GM21390 (cell line): ENCODE results near the gene NFE2.

Source experiments
- ATAC-seq: cut with Tn5 transposase; IDR thresholded peaks from one replicate; pipeline ENCODE4 v1.9.1; 2021; ENCODE audit not compliant: unreplicated experiment

The NFE2 gene

DNA sequence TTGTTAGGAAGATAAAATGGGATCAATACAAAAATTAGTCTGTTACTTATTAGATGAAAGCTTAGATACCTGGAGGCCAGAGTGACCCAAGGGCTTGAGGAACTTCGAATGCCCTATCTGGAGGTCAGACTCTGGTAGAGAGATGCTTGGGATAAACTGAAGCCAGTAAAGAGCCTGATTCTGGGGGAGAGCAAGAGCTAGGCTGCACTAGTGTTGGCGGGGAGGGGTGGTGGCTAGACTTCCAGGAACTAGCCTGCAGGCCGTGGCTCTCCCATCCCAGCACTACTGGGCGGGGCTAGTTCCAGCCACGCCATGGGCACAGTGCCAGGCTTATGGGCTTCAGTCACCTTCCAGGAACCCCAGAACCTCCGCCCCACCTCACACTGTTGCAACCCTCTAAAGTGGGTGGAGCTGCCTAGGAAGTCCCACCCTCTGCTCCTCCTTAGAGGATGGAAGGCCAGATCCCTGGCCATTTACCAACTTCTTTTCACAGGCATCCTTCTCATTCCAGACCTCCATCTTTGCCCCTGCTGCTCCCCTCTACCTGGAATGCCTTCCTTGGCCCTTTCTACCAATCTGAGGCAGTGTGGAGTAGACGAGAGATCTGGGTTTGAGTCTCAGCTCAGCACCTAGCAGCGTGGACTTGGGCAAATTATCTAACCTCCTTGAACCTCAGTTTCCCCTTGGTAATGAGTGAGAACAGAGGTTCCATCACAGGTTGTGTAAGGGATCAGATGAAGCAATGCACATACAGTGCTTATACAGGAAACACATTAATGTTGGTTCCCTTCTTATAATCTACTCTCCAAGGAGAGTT is 6.3 kb upstream of the NFE2 start:
- no peak for ATAC-seq

DNA sequence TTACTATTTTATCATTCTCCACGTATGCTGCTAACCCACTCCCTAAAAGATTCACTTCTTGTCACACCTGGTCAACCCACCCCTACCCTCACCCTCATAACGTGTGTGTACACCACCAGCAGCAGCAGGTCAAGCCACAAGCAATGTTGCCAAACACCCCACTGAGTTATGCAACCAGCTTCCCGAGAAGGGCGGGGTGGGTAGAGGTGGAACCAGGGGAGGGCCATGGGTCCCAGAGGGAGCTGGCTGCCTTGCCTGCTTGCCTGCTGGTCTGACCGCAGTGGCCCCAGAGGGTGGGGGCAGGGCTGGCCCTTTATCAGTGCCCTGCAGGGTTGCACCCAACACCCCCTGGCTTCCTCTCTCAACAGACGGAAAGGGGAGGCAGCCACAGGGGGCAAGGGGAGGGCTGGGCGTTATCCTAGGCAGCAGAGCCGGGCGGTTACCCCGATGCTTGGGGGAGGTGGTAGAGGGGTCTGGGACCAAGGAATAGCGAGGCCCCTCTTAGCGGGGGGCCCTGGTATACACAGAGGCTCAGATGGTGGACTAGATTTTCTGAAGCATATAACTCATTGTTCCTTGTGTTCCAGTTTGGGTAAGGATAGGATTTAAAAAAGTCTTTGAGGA is 3.5 kb upstream of the NFE2 start:
- ATAC-seq: no peak

DNA sequence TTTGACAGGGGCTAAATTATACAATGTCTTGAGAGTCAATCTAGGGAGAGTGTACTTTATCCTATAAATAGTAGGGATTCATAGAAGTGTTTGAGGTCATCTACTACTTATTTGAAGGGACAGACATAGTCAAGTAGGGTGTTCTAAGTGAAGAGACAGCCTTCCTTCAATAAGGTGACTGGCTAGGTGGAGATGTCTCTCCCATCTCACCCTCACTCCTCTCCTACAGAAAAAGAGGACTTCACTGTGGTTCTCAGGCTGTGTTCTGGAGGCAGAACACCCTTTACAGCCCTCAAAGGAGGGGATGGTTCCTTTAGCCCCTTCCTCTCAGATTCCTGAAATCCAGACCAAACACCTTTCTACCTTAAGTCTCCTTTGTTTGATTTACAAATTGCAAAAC is 2.8 kb upstream of the NFE2 start:
- no peak for ATAC-seq

DNA sequence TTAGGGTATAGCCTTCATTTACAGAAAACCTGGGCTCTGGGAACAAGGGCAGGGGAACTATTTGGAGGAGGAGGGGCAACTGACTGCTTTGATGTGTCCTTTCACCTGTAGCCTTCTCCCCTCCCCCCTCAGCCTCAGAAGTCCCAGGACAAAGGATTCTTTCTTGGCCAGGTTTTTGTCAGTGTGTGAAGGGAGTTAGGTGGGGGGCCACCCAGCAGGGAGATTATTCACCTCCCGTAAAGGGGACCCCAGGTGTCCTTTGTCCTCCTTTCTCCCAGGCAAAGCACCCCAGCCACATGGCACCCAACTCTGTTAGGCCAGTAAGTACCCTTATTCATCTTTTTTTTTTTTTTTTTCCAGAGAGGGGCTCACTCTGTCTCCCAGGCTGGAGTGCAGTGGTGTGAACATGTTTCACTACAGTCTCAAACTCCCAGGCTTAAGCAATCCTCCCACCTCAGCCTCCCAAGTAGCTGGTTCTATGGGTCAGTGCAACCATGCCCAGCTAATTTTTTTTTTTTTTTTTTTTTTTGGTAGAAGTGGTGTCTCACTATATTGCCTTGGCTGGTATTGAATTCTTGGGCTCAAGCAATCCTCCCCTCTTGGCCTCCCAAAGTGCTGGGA is 723 bp upstream of the NFE2 start:
- no peak for ATAC-seq

DNA sequence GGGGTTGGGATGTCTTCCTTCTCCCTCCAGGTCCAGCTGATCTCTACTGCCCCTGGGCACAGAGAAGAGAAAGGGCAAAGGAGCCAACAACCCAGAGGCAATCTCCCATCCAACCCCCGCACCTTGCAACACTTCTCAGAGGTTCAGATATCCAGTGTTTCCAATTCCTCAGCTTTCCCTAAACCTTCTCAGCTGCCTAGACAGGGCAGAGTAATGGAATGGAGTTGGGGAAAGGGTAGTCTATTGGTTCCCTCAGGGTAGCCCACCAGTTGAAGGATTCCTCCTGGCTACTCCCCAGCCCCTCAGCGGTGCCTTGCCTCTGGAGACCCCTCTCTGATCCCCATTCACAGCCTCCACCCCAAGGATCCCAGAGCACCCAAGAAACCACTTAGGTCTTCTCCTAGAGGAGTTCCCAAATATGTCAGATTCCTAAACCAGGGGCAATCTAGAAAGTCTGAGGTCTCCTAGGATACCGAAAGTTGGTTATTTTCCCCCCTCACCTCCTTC is 537 bp downstream of the NFE2 start:
- no peak for ATAC-seq

DNA sequence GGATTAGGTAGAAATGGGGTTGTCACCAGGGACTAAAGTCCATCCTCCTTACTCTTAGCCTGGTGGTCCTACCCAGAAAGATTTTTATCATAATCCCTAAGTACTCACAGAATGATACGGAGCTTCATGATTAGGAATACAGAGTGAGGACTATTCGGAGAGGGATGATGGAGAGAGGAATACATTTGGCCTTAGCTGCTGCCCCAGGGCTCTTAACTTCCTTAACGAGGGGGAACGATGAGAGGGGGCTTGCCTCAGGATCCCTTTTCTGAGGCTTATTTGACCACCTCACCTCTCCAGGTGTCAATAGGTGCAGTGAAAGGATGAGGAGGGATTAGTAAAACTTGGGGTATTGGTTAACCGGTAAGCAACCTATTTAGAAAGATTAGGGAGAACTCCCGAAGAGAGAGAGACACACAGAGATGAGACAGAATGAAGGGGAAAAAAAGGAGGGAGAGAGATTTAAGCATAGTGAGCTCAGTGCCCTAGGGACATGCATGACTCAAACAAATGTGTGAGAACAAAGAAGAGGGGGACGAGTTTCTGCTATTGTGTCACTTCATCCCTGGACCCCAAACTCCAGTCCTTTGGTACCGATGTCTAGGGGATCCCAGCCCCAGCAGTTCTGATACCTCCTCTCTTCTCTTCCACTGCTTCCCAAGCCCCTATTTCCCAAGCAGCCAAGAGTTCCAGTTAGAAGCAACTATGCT is 1.1 kb downstream of the NFE2 start:
- no peak for ATAC-seq

DNA sequence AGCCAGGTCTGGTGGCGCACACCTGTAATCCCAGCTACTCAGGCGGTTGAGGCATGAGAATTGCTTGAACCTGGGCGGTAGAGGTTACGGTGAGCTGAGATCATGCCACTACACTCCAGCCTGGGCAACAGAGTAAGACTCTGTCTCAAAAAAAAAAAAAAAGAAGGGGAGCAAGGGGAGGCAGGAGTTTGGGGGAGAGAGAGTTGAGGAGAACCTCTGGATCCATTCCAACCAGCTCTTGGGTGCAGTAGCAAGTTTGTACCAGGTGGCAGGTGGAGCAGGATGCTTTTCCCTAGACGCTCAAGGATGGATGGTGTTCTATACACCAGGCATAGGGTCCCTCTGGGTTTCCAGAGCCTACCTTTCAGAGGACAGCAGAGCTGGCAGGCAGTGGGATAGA is 1.9 kb downstream of the NFE2 start:
- ATAC-seq: no peak

DNA sequence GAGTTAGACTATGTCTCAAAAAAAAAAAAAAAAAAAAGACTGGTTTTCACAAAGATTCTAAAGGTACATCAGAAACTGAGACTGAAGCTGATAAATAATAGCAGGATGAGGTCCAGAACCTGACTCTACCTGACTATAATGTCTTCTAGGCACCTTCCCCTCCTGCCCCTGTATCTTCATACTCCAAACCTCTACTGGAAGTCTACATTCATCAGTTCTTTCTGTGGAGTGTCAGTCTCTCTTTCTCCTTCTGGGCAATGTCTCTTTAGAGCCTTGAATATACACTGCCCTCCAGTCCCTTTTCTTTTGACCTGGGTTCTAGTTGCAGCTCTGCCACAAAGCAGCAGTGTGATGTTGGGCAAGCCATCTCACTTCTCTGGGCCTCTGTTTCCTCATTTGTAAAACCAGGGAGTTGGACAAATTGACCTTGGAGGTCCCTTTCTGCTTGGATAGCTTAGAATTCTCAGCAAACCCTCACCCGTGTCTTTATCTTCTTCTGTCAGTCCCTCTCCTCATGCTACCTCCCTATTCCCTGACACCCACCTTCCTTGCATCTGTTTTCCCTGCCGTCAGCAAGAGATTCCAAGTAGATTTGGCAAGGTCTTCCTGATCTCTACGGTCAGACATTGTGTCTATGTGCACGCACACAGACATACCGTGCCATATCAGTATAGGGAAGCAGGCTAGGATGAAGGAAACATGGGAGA is 4.3 kb downstream of the NFE2 start:
- ATAC-seq: no peak

DNA sequence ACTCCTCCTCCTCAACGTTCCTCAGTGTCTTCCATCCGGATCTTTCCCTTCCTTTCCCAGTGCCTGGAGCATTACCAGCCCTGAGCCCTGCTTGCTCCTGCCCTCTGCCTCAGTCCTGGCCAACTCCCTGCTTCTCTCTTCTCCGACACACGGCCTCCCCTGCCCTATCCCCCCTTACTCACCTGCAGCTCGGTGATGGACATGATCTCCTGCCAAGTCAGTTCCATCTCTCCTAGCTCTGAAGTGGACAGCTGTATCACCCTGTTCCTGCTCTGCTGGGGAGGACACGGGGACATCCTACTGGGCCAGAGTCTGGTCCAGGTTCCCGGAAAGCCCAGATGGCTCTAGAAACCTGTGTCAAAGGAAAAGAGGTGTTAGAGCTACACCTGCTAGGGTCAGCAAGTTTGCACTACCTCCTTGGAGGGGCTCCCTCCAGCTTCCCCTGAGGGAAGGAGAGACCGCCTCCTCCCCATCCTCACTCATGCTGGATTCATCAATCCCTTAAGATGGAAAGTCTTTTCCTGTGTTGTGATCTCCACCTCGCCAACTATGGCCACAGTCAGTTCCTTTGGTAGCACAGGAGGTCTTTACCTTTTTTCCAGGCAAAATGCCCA is 5.8 kb downstream of the NFE2 start:
- ATAC-seq: no peak

DNA sequence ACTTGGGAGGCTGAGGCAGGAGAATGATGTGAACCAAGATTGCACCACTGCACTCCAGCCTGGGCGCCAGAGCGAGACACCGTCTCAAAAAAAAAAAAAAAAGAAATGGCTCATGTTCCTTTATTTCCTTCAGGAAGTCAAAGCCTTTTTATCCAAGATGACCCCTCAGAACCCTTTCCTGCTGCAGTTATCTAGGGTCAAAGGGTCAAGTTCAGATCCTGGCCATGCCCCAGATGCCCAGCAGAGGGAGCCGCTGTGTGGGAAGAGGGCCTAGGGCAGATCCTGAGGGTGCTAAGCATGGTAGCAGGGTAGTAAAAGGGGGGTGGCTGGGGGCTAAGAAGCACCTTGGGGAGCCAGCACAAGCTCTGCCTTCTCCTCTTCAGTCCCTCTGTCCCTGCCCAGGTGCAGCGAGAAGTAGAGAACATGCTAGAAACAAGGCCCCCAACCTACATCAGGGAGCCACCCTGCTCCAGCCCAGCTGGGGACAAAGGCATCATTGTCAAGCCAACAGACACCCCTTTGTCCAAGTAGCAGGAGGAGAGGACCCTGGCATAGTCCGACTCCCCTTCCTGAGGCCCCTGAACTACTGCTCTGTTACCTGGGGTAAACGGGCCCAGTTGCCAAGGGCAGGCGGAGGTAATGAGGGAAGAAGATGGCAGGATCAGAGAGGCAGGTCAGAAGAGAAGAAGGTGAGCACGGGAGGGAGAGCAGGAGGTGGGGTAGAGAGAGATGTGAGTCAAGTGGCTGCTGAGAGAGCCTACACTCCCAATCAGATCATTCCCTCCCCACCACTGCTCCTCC is 6.5 kb downstream of the NFE2 start:
- ATAC-seq: no peak

DNA sequence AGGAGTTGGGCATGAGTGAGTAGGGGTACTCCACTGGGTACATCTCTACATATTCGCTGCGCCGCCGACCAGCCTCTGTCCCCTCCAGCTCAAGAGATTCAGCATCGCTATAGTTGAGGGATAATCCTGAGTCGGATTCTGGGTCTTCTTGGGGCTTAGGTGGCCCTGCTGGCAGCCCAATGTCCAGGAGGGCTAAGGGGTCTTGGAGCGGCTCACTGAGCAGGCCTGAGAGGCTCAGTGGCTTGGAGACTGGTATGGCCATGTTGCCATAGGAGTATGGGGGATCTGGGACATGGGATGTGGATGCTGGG is 7.9 kb downstream of the NFE2 start:
- ATAC-seq: no peak

DNA sequence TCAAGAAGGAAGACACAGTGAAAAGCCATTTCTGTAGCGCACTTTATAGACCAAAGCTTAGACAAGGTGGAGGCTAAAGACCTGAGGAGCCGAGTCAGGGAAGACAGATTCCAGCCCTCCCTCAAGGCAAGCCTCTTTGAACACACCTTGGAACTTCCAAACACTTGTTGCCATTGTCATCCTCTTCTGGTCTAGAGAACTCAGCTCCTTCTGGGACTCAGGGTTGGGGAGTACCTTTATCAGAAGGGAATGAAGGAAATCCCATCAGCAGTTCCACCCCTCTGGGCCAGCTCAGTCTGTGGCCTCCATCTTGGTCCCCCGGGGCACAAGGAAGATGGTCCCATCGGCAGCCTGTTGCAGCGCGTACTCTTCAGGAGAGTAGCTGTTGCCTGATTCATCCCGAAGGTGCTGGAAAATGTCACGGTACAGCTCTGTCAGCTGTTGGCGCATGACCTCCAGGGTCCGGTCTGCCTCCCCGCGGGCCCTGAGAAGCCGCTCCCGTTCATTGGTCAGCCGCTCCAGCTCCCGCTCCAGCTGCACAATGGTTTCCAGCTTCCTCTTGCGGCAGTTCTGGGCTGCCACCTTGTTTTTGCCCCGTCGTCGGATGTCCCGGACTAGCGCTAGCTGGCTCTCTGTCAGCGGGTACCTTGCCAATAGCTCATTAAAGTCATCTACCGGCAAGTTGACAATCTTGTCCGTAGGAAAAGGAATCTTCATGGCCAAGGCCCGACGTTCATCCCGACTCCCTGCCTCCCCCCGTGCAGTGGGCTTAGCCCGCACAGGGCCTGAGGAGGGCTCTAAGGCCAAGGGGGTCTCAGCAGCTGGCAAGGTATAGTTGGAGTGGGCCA is 8.5 kb downstream of the NFE2 start:
- no peak for ATAC-seq

DNA sequence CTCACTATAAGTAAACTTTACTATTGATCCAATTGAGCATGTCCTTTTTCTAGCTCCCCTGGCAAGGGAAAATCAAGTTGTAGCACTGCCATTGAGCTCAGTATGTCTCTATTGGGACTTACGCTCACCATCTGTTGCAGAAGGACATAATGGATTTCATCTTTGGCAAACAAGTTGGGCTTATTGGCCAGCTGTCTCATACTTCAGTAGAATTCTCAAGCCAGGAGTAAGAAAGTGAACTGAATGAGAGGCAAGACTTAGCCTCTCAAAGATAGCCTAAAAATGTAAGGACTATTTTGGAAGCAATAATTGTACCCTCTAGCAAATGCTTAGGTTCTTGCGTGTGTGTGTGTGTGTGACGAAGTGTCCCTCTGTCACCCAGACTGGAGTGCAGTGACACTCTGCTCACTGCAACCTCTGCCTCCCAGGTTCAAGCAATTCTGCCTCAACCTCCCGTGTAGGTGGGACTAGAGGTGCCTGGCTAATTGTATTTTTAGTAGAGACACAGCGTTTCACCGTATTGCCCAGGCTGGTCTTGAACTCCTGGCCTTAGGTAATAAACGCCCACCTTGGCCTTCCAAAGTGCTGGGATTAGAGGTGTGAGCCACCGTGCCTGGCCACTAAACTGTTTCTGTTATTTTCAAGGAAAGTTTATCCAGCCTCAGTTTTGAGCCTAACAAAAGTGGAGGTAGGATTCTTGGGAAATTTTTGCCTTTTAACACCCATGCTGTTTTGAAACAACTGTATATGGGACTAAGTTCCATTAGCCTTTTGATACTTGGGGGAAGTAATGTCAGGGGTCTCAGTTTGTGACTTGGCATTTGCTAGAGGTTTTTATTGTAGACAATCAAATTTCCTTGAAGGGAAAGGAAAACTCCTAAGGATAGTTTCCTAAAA is 13.3 kb downstream of the NFE2 start:
- no peak for ATAC-seq

DNA sequence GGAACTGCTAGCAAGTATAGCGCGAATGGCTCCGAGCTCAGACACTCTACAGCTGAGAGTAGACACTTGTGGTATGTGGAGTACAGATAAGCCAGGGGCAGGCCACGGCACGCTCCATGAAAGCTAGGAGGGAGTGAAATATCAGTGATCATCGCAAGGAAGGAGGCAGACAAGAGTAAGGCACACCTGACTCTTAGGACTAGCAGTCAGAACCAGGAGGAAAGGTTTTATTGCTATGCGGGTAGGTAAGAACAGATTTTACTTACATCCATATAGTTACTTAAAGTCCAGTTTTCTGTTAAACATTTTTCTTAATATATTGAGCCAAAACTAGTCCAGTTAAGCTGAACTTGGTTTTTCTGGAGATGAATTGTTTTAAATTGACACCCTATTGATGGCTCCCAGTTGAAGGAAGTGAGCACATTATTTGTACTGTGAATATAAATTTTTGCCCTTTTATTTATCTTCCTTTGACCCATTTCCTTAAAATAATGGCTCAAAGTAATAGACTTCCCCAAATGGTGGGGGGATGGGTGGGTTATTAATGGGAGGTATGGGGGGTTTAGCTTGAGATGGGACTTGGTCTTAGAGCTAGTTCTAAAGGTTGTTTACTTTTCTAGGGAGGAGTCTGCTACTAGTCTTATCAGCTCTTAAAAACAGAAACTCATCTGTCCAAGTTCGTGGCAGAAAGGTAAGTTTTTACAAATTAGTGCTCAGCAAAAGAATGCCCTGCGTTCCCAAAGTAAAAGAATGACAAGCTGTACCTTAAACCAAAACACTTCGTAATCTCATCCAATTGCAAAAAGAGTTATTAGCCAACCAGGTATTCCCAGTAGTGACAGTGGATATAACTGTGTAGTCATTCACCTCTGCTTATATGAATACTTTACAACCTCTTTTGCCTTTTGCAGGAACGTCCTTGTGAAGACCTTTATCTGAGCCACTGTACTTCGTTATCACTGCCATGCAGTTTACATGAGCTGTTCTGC is 14.5 kb downstream of the NFE2 start:
- ATAC-seq: no peak

DNA sequence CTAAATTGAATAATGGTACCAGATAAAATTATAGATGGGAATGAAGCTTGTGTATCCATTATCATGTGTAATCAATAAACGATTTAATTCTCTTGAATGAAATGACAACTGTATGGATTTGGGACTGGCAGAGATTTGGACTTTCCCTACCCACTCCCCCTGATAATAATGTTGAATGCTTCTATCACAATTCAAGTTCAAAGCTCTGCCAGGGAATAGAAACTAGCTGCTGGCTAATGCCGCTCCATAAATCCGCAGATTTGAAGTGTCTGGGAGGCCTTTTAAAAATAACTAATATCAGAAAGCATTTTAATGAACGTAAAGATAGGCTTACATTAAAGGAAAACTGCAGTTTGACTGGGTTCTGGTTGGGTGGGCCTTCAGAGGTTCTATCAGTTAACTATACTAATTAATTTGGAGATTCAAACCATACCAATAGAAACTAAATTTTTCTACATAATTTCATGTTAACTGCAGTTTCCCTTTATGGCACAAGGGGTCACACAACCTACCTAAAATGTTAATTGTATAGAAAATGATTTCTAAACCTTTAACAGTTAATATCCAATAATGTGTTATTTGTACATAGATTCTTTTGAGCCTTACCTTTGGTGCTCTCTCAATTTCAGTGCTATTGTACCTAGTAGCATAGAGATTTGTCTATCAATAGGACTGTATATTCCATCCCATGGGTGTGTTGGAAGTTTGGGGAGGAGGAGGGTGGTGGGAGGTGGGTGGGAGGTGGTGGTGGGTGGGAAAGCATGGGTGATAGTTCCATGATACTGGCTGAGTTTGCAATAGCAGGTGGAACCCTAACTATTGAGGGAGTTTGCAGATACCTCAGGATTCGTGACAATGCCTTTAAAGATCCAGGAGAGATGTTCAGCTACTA is 15.4 kb downstream of the NFE2 start:
- ATAC-seq: no peak
